Activated effector memory CD4-positive, alpha-beta T cell treated with anti-CD3 and anti-CD28 coated beads, Interleukin-2, amount 50 U/mL, for 16 hours (primary cell): ENCODE measurements around the gene RERG.

ENCODE experiments used
- DNase-seq: peaks from one replicate; pipeline ENCODE4 v3.0.0-alpha.2; 2020

Gene RERG

GRCh38 chr12:15216036-15216889 is 5.0 kb downstream of the RERG start:
- DNase-seq: no peak

- DNase-seq: no peak
Measured at GRCh38 chr12:15214851-15215601, 6.2 kb downstream of the RERG start.

GRCh38 chr12:15212930-15213329 is 8.3 kb downstream of the RERG start:
- no peak for DNase-seq

- DNase-seq: no peak
Measured at GRCh38 chr12:15209782-15210181, 11.4 kb downstream of the RERG start.

GRCh38 chr12:15208871-15209656 is 12.2 kb downstream of the RERG start:
- no peak for DNase-seq

- DNase-seq: no peak
Measured at GRCh38 chr12:15208140-15208539, 13.1 kb downstream of the RERG start.

GRCh38 chr12:15206831-15207389 is 14.3 kb downstream of the RERG start:
- DNase-seq: no peak

- no peak for DNase-seq
Measured at GRCh38 chr12:15206338-15206737, 14.9 kb downstream of the RERG start.

GRCh38 chr12:15205341-15206010 is 15.7 kb downstream of the RERG start:
- DNase-seq: no peak

GRCh38 chr12:15201456-15201855 is 19.8 kb downstream of the RERG start:
- DNase-seq: no peak

GRCh38 chr12:15201056-15201455 is 20.2 kb downstream of the RERG start:
- DNase-seq: no peak

GRCh38 chr12:15200641-15201040 is 20.6 kb downstream of the RERG start:
- no peak for DNase-seq

- no peak for DNase-seq
Measured at GRCh38 chr12:15199930-15200329, 21.3 kb downstream of the RERG start.

GRCh38 chr12:15196678-15197505 is 24.3 kb downstream of the RERG start:
- DNase-seq: no peak

- DNase-seq: no peak
Measured at GRCh38 chr12:15196221-15196620, 25.0 kb downstream of the RERG start.

GRCh38 chr12:15194456-15195368 is 26.5 kb downstream of the RERG start:
- no peak for DNase-seq

GRCh38 chr12:15193946-15194345 is 27.3 kb downstream of the RERG start:
- DNase-seq: no peak

- no peak for DNase-seq
Measured at GRCh38 chr12:15192720-15193119, 28.5 kb downstream of the RERG start.

- no peak for DNase-seq
Measured at GRCh38 chr12:15188127-15188526, 33.1 kb downstream of the RERG start.

- no peak for DNase-seq
Measured at GRCh38 chr12:15186597-15186996, 34.6 kb downstream of the RERG start.
